PC-3 (cell line): ENCODE results near the gene TTC8.

ENCODE experiments used
- EZH2phosphoT487 ChIP-seq: fragments of 300-600 bp; sonication (generic); IDR thresholded peaks from 2 replicates; pipeline ENCODE4 v1.6.1; 2018; ENCODE audit warnings: mild to moderate bottlenecking, antibody characterized with exemption, low read length, borderline replicate concordance
- TF ChIP-seq, protein P1 (sequence below): fragments of 300-600 bp; sonication (generic); conservative IDR thresholded peaks from 2 replicates; pipeline ENCODE4 v1.5.1; 2017; ENCODE audit warnings: antibody characterized with exemption, low read depth, mild to moderate bottlenecking, low read length

DNA sequence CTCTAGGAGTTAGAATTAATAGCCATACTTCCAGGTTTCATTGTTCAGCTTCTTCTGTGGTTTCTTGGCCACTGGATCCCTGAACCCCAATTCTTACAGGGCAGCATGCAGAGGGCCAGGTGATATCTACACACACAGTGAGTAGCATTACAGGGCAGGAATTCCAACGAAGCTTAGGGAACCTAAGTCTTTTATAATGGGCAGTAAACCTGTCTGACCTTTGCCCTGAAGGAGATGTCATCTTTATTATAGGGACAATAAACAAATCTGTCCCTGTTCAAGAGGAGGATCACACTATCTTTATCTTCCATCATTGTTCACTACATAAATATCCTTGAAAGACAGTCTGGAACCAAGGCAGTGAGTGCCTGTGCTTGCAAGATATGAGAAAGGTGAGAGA is 20.0 kb upstream of the TTC8 start:
- TF ChIP-seq, protein P1, sequence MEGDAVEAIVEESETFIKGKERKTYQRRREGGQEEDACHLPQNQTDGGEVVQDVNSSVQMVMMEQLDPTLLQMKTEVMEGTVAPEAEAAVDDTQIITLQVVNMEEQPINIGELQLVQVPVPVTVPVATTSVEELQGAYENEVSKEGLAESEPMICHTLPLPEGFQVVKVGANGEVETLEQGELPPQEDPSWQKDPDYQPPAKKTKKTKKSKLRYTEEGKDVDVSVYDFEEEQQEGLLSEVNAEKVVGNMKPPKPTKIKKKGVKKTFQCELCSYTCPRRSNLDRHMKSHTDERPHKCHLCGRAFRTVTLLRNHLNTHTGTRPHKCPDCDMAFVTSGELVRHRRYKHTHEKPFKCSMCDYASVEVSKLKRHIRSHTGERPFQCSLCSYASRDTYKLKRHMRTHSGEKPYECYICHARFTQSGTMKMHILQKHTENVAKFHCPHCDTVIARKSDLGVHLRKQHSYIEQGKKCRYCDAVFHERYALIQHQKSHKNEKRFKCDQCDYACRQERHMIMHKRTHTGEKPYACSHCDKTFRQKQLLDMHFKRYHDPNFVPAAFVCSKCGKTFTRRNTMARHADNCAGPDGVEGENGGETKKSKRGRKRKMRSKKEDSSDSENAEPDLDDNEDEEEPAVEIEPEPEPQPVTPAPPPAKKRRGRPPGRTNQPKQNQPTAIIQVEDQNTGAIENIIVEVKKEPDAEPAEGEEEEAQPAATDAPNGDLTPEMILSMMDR: no peak
- TF ChIP-seq EZH2phosphoT487: no peak
